ENCODE results near the gene TMEM130. TPM values are rescaled to one million over a fixed set of nuclear protein-coding genes. Genes with fewer than 3 reads are reported as not detected.
"Not testable (repeated sequence)": the region's sequence is repeated elsewhere in the genome, so short reads cannot be mapped to it uniquely, and the experiment has no call there.

Gene TMEM130
- total and polyA plus RNA-seq, 9 donors: 0.12 to 1.6 (median 0.73) TPM

DNA sequence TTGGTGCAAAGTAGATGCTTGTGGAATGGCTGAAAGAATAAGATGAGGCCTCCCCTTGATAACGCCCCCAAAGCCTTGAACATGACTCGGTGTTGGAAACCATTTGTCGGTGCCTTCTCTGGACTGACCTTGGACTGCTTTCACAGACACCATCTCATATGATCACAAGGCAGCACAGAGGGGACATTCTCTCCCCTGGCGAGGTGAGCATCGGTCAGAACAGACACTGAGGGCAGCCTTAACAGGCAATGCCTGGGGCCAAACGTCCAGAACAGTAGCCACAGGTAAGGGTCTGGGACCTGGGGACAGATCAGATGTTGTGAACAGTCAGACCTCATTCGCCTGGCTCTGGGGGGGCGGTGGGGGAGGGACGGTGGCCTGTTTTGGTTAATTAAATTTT is 5.7 kb upstream of the TMEM130 start:
- no peak for DNase-seq
- WGBS, 3 donors: 51 to 69% (median 59%) methylated on average over 9 of the region's 9 CpGs
- intact Hi-C loops (cut with DNase I): no loop called here

DNA sequence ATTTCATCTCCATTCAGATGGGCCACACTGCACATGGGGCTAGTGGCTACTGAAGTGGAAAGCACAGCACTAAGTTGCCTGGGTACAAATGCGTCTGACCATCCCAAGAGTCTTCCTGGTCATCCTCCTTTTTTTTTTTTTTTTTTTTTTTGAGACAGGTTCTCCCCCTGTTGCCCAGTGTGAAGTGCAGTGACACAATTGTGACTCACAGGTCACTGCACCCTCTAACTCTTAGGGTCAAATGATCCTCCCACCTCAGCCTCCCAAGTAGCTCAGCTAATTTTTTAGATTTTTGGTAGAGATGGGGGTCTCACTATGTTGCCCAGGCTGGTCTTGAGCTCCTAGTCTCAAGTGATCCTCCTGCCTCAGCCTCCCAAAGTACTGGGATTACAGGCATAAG is 5.1 kb upstream of the TMEM130 start:
- intact Hi-C loops (cut with DNase I): no loop called here
- no peak for TF ChIP-seq EP300 (IDR thresholded peaks at IDR 0.05)
- no peak for TF ChIP-seq POLR2A (IDR thresholded peaks at IDR 0.05)
- no peak for TF ChIP-seq CTCF (IDR thresholded peaks at IDR 0.05)
- DNase-seq: no peak

More for the DNA sequence above, 5.7 kb upstream of the TMEM130 start:
- Histone ChIP-seq H3K27me3 (no peaks in the 10 kb centered on the region), H3K4me3 (no peak overlapping the region), H3K4me1 (ENCODE audit: insufficient read depth) (peaks cover 11% of the 10 kb centered on the region), H3K36me3 (no peaks in the 10 kb centered on the region), H3K9me3 (no peaks in the 10 kb centered on the region), H3K27ac (no peak overlapping the region)
- TF ChIP-seq CTCF (IDR thresholded peaks at IDR 0.05): no peak
- TF ChIP-seq EP300 (IDR thresholded peaks at IDR 0.05): no peak
- no peak for TF ChIP-seq POLR2A (IDR thresholded peaks at IDR 0.05)

GRCh38 chr7:98873610-98874009 is 3.8 kb upstream of the TMEM130 start:
- WGBS, 3 donors: 86 to 89% (median 88%) methylated on average over 11 of the region's 11 CpGs
- H3K27me3 ChIP-seq; H3K36me3 ChIP-seq; H3K4me1 ChIP-seq (ENCODE audit: insufficient read depth); H3K27ac ChIP-seq; H3K4me3 ChIP-seq; intact Hi-C loops (cut with DNase I); DNase-seq; H3K9me3 ChIP-seq: not testable (repeated sequence)

More for the DNA sequence above, 5.1 kb upstream of the TMEM130 start:
- no peaks in the 10 kb centered on the region for H3K9me3 ChIP-seq
- no peaks in the 10 kb centered on the region for H3K36me3 ChIP-seq
- no peaks in the 10 kb centered on the region for H3K27me3 ChIP-seq
- no peak overlapping the region for H3K4me3 ChIP-seq
- H3K4me1 ChIP-seq (ENCODE audit: insufficient read depth): peaks cover 10% of the 10 kb centered on the region
- 81 to 88% (median 86%) methylated on average over 1 of the region's 1 CpG for WGBS, 3 donors
- no peak overlapping the region for H3K27ac ChIP-seq

- H3K27me3 ChIP-seq: no peaks in the 10 kb centered on the region
- WGBS, 3 donors: 67 to 76% (median 70%) methylated on average over 7 of the region's 7 CpGs
- no peak for TF ChIP-seq CTCF (IDR thresholded peaks at IDR 0.05)
- TF ChIP-seq EP300 (IDR thresholded peaks at IDR 0.05): no peak
- no peak for TF ChIP-seq POLR2A (IDR thresholded peaks at IDR 0.05)
Observed at GRCh38 chr7:98872328-98872924, 2.6 kb upstream of the TMEM130 start.

DNA sequence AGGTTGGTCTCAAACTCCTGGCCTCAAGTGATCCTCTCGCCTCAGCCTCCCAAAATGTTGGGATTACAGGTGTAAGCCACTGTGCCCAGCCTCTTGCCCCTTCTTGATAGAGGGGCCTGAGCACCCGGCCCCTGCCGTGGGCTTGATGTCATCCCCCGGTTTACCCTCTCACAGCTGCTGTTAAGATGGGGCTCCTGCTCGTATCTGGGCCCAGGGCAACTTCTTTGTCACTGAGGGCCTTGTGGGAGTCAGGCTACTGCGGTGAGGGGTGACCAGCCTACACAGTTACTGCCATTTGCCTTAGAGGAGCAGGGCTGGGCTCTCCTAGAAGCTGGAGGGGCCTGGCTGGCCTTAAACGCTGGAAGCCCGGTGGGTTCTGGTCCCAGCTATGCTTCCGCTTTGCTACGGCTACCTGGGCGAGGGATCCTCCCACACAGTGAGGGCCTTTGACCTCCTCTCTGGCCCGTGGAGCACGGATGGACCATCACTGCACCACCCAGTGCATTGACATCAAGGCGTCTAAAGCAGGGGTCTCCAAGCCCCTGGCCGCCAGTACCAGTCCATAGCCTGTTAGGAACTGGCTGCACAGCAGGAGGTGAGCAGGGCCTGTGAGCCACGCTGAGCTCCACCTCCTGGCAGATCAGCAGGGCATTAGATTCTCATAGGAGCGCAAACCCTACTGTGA is 1.1 kb upstream of the TMEM130 start:
- TF ChIP-seq POLR2A (IDR thresholded peaks at IDR 0.05): no peak
- TF ChIP-seq EP300 (IDR thresholded peaks at IDR 0.05): no peak
- TF ChIP-seq CTCF (IDR thresholded peaks at IDR 0.05): no peak
- H3K4me3 ChIP-seq: no peak overlapping the region
- no peaks in the 10 kb centered on the region for H3K9me3 ChIP-seq
- no peaks in the 10 kb centered on the region for H3K4me1 ChIP-seq (ENCODE audit: insufficient read depth)
- H3K27ac ChIP-seq: no peak overlapping the region
- intact Hi-C loops (cut with DNase I): no loop called here
- H3K27me3 ChIP-seq: no peaks in the 10 kb centered on the region
- DNase-seq: no peak
- H3K36me3 ChIP-seq: no peaks in the 10 kb centered on the region
- 67 to 76% (median 73%) methylated on average over 17 of the region's 17 CpGs for WGBS, 3 donors

More at GRCh38 chr7:98872328-98872924, 2.6 kb upstream of the TMEM130 start:
- no peaks in the 10 kb centered on the region for H3K36me3 ChIP-seq
- no peaks in the 10 kb centered on the region for H3K9me3 ChIP-seq
- DNase-seq: no peak
- intact Hi-C loops (cut with DNase I): no loop called here
- no peaks in the 10 kb centered on the region for H3K4me1 ChIP-seq (ENCODE audit: insufficient read depth)
- no peak overlapping the region for H3K27ac ChIP-seq
- no peak overlapping the region for H3K4me3 ChIP-seq
